Measurements from ENCODE around the gene RPL10.
A peak's percentile ranks its signal among the peaks of the same experiment; 100 is the strongest.

The RPL10 gene

DNA sequence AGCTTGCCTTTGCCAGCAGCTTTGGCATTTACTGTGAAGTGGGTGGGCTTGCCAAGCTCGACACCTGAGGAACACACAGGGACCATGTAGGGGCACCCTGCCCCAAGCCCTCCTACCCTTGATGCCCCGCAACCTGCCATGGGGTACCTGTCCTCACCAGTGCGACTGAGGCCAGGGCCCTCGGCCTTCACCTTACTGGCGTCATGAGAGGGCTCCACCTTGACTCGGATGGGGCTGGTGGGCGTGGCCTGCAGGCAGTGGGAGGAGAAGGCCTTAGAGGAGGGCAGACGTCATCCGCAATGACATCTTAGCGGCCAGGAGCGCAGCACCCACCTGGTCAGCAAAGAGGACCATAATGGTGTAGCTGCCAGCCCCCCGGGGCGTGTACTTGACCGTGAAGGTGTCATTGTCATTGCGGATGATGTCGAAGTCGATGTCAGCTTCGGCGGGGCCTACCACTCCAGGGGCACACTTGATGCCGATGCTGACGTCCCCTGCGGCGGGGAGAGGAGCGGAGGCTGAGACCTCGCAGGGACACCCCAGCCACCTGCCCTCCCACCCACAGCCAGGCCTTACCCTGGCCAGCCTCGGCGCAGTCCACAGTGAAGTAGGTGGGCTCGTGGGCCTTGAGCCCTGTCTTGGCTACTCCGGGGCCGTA, 36.0 kb upstream of the RPL10 start:
- no peak for DNase-seq (ENCODE audit: low read depth)

DNA sequence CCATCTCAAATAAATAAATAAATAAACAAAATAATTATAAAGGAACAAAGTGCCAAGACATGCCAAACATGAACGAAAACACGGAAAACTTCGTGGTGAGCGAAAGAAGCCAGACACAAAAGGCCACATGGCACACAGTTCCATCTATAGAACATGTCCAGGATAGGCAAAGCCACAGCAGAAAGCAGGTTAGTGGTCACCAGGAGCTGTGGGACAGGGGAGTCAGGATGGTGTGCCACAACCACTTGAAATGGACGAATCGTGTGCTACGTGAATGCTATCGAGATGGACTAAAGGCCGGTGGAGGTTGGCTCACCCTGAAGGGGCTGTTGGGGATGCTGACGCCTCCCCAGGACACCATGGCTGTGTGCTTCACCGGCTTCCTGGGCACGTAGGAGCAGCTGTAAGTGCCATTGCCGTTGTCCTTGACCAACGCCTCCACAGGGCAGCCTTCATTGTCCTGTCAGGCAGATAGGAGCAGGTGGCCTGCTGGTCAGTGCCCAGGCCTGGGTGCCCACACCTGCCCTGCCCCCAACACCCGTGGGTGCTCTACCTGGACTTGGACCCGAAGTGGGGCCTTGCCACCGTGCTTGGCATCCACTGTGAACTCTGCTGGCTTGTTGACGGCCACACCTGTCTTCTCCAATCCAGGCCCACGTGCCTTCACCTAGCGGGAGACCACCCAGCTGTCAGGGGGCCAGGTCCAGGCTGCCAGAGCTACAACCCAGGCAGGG, 34.3 kb upstream of the RPL10 start:
- DNase-seq (ENCODE audit: low read depth): no peak

DNA sequence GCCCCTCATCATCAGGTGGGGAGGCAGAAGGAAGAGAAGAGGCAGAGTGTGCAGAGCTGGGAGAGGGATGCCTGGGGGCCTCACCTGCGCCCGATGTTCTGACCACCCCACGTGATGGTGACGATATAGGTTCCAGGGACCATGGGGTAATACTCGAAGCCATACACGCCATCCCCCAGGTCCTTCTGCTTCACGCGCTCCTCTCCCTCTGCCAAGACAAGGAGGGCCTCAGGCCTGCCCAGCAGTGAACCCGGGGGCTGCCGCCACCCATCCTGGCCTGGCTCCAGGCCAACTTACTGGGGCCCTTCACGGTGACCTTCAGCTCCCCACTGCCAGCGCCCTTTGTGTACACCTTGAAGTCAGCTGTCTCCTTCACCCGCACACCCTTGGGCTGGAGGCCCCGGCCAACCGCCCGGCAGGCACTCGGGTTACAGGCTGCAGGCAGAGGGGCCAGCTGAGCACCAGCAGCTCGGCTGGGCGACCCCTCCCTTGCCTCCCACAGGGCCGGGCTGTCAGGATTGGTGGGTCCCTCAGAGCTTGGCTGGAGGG, 33.1 kb upstream of the RPL10 start:
- DNase-seq (ENCODE audit: low read depth): no peak

DNA sequence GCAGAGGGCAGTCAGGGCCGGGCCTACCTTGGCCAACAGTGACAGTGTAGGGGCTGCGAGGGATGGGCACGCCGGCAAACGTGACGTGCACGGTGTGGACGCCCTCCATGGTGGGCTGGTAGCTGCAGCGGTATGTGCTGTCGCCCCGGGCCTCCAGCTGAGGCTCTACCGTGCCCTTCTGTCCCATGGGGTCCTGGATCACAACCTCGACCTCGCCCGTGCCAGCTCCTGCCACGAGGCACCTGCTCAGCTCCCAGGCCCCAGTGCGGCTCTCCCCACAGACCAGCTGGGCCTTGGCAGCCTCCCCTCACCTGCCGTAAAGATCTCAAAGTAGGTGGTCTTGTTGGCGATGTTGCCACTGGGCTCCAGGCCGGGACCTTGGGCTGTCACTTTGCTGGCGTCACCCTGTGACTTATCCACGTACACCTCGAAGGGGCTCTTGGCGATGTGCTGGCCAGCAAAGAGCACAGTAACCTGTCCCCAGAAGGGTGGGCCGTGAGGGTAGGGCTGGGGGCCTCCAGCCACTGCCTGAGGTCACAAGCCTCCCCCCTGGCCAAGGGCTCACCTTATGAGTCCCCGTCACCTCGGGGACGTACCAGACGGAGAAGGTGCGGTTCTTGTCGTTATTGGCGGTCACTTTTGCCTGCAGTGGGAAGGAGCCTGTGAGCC, 32.0 kb upstream of the RPL10 start:
- DNase-seq (ENCODE audit: low read depth): no peak

DNA sequence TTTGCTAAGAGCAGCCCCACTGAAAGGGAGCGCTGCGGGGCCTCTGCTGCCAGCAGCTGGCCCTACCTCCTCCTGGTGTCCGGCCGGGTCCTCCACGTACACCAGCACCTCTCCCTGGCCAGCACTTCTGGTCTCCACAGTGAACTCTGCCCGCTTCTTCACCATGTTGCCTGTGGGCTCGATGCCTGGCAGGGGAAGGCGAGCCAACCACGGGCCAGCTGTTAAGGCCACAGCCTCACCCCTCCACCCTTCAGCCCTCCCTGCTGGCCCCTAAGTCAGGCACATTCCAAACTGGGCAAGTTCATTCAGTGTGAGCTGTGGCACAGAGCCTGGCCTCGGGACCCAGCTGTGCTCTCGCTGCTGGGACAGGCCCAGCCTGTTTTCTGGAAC, 31.5 kb upstream of the RPL10 start:
- DNase-seq (ENCODE audit: low read depth): no peak

DNA sequence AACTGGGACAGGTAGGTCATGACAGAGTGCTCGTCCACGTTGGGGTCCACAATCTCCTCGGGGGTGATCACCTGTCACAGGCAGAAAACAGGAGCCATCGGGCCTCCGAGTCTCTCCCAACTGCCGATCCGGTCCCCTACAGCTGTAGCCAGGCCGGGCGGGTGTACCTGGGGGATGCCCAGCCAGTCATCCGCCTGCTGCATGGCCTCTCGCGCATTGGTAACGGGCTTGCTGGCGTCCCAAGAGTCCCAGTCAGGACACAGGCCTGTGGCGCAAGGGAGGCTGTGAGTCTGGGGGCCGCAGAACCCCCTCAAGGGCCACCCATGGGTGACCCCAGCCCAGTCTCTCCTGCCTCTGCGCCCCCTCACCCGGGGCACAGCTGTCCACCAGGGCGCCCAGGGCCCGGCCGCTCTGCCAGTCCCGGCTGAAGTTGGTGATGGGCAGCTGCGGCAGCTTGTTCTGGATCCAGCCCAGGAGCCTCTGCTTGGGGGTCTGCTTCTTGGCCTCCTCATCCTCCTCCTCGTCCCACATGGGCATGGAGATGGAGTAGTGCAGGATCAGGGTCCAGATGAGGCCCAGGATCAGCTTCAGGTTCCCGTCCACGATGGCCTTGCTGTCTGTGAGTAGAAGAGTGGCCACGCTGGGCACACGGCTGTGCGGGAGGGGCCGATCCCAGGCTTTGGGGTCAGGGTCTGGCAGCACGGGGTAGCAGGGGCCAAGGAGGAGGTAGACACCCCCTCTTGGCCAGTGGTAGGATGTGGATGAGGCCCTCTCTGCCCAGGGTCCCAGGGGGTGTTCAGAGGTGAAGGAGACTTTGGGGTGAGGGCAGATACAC, 30.5 kb upstream of the RPL10 start:
- no peak for DNase-seq (ENCODE audit: low read depth)

DNA sequence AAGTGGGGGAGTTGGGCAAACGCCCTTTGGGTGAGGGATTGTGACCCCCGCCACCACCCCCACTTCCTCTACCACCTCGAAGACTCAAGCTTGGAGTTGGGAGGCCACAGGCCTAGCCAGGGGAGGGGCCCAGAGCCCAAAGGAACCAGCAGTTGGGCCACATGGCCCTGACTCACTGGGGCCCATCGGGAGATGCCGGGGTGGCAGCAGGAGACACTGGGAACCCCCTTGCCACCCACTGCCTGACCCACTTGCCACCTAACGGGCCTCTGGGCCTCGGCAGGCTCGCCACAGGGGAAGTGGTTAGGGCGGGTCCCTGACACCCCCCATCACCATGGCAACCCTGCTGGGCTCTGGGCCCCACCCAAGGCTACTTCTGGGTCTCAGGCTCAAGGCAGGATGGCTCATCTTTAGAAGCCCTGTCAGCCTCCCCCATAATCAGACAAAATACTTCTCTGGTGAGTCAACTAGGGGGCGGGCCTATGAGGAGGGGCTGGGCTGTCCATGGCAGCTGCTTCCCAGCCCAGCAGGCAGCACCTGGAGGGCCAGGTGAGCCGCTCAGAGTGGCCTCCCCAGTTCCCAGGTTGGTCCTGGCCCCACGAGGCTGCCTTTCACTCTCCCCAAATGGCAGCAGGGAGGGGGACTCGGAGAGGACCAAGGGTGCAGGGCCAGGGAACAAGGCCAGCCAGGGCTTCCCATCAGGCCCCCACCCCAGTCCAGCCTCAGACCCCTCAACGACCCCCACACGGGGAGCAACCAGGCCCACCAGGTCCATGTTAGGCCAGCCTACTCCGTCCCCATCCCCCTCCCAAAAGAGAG, 29.3 kb upstream of the RPL10 start:
- DNase-seq (ENCODE audit: low read depth): peak; percentile 93

DNA sequence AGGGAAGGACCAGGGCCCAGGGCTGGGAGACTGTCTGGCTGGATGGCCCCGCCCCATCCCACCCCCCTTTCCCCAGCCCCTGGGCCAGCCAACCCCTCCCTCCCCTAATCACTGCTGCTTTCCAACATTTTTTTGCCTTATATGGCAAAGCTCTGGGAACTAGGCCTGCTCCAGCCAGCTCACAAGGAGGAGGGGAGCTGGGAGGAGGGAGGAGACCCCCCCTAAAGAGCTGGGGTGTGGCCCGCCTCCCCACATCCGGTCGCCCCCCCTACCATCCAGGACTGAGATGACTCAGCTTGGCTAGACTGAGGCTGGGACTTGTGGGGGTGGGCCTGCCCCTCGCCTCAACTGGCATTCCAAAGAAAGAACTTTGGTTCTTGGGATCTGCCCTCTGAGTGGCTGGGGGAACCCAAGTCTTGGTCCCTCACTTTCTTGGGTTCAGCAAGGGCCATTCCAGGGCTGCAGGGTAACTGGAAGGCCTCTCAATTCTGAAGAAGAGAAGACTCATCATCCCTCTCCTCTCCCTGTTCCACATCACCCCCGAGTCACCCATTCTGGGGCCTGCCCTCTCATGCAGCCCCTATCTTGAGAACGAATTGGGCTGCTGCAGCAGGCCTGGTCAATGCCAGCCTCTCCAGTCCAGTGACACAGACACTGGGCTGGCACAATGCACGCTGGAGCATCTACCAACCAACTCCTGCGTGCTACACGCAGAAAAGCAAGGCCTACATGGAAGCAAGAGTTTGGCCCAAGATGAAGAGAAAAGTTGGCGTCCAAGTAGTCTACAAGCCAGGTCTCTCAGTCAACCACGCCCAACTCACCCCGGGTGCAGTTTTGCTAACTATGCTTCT, 28.5 kb upstream of the RPL10 start:
- peak; percentile 67 for DNase-seq (ENCODE audit: low read depth)

DNA sequence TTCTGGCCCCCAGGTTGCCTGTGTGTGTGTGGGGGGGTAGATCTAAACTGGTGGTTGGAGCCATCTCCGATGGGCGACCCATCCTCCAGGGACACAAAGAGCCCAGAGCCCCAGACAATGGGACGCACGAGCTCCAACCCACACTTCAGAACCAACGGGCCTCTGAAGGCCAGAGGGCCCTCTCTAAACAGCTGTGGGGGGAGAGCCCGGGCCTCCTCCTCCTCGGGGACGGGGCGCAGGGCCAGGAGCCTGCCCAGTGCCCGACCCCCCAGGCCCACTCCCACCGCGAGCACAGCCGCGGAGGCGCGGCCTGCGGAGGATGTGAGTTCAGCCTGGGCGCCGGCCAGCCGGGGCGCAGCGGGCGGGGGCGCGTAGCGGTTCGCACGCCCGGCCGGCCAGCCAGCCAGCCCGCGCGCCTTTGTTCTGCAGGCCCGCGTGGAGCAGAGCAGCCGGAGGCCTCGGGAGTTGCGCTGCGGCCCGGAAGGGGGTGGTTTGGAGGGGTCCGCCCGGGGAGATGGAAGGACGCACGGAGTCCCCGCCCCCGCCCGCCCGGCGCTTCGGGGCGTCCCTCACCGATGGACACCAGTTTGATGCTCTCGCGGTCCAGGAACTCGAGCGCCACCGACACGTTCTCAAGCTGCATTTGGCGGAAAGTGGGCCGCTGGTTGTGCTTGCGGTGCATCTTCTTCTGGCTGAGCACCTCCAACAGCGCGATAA, 27.7 kb upstream of the RPL10 start:
- no peak for DNase-seq (ENCODE audit: low read depth)

DNA sequence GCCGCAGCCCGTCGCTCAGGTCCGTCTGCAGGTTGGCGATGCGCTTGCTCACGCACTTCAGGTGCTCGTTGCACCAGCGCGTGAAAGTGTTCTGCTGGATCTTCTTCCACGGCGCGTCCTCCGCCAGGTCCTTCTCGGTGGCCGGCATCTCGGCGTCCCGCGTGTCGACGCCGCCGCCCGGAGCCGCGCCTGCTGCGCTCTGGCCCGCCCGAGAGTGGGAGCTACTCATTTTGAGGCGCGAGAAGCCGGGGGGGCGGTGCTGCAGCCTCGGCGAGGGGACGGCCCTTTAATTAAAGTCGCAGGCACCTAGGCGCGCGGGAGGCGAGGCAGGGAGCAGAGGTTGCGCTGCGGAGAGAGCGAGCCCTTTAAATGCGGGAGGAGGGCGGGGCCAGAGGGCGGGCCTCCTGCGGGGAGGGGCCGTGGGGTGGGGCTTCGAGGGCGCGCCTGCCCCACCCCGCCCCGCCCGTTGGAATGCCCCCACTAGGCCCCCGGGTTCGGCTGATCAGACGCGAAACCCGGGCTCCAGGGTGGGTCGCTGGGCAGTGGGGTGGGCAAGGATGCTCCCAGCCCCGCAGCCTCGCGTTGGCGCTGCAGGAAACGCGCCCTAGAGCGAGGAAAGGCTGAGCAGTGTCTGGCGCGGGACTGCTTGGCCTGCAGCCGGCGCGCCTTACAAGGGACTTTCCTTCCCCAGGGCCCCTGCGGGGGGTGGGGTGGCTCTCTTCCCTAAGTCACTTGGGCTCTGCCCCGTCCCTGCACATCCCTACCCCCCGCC, 27.0 kb upstream of the RPL10 start:
- peak; percentile 86 for DNase-seq (ENCODE audit: low read depth)

DNA sequence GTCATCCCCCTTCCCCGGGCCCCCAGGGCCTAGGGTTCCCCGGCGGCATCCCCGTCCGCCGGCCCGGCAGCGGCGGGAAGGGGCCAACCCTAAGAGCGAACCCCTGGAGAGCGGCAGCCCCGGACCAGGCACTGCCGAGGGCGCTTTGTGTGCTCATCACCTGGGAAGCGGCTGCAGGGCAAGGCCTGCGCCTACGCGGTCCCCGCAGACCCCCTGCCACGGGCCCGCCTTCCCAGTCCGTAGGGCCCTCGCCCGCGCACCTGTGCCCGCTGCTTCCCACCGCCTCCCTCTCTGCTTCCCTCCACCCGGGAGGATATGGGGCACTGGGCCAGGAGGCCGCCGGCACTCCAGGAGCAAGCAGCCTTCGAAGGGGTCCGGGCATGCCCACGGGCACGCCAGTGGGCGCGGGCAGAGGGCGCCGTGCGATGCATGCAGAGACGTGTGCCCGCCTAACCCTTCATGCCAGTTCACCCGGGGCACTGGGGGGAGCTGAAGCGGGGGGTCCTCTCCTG, 26.3 kb upstream of the RPL10 start:
- DNase-seq (ENCODE audit: low read depth): no peak

DNA sequence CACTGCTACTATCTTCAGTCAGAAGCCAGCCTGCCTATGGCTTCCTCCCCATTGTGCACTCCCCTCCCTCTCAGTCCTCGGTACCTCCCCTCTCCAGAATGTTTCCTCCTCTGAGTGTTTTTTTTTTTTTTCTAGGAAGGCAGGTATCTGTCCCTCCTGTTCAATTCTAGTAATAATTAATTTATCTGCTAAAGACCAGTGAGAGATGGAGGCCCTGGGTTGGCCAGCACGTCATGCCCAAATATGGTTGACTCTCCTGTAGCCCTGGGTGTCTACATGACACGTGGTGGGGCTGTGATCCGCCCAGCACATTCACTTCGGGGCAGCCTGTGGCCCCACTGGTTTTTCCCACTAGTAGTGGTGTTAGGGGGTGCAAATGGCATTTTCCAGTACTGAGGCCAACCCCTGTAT, 25.6 kb upstream of the RPL10 start:
- no peak for DNase-seq (ENCODE audit: low read depth)

DNA sequence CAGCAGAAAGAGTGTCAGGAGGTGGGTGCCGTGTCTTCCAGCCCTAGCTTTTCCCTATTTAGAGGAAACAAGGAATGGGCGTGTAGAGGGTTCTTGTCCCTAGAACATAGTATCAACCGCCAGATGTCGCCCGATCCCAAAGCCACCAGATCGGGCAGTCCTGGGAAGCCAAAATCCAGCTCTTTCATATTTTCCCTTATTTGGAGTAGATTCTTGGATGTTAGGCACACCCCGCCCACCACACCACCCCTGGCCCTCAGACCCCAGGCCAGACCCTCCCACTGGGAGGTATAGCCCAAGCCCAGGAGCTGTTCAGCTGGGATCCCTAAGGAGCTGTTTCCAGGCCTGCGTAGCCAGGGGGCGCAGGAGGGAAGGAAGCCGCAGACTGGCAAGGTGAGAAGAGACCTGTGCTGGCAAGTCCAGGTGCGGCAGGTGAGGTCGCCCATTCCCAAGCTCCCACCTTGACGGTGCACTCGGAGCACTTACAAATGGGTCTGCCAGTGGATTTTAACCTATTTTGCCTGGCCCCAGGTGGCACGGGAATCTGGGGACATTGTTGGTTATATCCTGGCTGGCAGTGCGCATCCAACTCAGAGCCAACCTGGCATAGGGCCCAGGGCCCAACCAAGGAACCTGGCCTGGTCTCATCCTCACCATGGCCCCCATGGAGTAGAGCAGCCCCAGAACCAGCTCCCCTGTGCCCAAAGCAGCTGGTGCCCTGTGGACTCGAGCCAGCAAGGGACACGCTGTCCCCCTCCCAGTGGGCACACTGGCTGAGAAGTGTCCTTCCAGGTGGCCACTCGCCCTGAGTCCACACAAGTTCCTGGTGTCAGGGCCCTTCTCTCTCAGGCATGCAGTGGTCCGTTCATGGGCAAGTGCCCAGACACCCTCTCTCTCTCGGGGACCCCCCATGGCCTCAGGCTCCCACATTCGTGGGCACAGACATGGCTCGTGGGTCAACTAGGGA, 24.6 kb upstream of the RPL10 start:
- no peak for DNase-seq (ENCODE audit: low read depth)

DNA sequence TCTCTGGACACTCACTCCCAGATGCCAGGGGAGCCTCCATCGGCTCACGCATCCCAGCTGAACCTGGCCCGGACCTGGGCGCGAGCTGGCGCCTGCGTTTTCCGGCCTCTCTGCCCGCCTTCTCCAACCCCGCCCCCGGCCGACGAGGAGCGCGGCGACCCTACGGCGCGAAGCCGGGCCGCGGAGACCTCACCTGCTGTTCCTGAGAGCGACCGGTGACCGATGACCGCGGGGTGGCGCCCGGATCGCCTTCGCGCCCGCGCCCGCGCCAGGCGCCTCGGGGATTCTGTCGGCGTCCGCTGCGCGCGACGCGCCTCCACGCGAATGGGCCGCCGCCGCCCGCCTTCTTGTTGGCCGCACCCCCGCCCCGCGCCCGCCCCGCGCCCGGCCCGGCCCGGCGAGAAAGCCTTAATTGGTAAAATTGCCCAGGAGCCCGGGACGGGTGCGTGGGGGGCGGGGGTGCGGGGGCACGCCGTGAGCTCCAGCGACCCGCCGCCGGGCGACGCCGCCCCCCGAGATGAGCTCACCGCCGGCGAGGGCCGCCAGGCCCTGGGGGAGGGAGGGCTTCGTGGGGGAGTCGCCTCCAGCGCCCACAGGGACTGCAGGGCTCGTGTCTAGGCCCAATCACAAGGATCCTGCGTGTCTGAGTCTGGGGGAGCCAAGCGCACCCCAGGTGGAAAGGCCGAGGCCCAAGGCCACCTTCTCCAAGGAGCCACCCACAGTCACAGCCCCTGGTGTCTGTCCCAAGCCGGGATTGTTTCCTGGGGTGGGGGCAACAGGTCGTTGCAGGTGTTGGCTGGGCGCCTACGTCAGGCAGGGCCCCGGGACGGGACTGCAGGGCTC, 23.6 kb upstream of the RPL10 start, which contains the start of gene FLNA:
Gene FLNA, minus strand, starts transcription at position 322 of the 843 bp plus-strand sequence. CDS start 3,389 bp downstream, outside the sequence.
- DNase-seq (ENCODE audit: low read depth): no peak

DNA sequence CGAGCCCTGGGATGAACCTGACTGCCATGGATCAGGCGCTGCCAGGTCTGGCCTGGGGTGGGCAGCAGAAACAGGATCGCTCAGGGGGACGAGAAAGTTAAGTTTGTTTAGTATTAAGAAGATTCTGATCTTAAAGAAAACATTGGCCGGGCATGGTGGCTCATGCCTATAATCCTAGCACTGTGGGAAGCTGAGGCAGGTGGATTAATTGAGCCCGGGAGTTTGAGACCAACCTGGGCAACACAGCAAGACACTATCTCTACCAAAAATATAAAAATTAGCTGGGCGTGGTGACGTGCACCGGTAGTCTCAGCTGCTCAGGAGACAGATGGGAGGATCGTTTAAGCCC, 23.0 kb upstream of the RPL10 start:
- DNase-seq (ENCODE audit: low read depth): no peak

DNA sequence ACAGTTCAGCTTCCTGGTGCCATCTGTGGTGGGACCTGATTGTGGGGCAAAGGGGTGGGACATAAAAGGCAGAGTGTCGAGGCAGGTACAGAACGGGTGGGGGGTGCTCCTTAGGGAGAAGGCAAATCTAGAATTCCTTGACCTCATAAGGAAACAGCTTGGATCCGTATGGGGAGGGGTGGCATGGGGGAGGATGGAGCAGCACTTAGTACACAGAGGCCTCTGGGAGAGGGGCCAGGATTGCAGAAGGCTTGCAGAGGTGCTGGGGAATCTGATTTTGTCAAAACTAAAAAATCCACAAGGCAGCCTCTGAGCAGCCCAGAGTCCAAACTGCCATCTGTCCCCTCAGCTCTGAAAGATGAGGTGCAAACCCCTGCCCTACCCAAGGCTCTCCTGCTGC, 21.4 kb upstream of the RPL10 start:
- DNase-seq (ENCODE audit: low read depth): no peak
